GM21515 (cell line): Measurements from ENCODE around the gene RASA3.

Experiments
- ATAC-seq: cut with Tn5 transposase; IDR thresholded peaks from one replicate; pipeline ENCODE4 v1.9.1; 2021; ENCODE audit not compliant: unreplicated experiment

The RASA3 gene

DNA sequence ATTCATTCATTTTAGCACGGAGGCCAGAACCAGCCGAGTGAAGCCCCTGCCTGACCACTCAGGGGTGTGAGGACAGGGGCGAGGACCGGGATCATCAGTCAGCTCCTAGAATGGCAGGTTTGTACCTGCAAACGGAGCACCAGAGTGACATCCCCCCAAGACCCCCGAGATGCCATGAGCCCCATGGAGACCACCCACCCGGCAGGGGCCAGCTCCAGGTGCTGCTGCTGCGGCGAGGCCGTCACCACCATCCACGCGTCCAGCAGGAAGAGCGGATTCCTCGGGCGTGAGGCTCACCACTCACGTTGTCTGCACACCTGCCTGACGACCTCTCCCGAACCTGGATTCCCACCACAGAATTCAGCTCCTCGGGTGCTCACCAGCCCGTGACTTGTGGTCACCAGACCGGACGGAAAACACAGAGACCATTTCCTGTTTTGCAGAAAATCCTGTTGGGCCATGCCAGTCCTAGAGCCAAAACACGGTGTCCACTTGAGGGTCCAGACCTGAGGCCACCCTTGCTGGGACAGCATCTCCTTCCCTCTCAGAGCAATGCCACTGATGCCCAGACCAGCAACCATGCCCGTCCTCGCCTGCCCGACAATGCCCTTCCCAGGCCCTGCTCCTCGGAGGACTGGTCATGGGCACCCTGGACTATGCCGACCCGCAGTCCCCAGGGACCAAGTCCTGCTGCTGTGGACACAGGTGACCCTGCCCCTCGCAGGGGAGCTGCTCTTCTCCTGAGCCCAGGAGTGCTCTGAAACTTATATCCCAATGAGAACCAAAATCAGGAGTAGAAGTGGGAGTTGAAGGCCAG lies 74.2 kb downstream of the RASA3 start:
- ATAC-seq: no peak

DNA sequence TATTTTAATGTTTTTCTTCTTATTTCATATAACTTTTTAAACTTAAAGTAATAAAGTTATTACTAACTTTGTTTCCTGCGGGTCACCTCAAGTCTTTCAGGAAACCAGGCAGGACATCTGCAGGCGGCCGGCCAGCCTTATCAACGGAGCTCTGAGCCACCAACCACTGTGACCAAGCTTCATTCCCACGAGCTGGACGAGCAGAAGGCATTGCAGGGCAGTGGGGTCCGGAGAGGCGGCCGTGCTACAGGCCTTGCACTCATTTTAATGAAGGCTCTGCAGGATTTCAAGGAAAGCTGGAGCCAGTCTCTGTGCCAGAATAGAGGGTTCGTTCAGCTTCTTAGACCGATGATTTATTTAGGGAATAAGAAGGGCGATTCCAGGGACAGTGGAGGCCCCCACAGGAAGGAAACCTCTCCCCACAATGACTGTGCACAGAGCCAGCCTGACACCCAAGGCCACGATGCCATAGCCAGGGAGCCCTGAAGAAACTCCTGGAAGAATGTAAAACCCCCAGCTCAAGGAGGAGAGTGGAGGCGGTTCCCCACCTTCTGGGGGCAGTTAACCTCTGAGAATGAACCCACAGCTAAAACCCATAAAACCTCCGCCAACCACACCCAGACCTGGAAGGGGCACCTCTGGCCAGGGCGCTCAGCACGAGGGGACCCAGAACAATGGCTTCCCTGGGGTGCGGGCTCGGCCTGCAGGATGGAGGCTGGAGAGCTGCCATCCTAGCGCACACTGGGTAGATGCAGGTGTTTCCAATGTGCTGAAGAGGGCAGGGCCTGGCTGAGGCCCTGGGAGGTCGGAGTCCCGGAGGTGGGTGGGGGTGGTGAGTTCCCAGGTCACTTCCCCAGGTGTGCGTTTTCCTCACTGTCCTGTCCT lies 75.0 kb downstream of the RASA3 start:
- no peak for ATAC-seq

DNA sequence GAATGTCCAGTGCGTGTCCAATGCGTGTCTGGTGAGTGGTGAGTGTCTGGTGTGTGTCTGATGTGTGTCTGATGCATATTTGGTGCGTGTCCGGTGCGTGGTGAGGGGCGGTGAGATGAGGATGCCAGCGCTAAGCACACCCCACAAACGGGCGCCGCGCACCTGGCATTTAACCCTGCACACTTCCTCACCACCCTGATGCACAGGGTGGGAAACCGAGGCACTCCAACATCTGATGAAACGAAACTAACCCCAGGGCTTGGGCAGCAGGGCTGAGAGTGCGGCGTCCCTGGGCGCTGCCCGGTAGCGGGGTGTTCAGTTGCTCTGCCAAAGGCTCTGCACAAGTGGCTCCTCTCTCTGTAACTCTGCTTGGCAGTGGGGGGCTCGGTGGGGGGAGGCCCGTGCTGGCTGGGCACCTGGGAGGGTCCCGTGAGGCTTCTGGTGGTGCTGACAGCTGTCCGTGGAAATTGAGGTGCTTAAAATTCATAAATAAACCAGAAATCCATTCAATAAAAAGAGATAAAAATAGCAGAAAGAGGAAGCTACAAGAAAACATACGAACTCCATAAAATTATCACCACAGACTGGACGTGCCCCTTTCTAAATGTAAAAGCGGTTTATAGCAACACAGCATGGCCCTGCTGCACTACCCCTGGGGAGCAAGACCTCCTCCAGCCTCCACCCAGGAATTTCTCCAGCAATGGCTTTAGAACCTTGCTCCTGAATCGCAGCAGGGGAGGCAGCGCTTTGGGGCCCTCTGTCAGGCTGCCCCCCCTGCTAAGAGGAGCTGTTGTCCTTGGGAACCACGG lies 76.0 kb downstream of the RASA3 start:
- no peak for ATAC-seq

DNA sequence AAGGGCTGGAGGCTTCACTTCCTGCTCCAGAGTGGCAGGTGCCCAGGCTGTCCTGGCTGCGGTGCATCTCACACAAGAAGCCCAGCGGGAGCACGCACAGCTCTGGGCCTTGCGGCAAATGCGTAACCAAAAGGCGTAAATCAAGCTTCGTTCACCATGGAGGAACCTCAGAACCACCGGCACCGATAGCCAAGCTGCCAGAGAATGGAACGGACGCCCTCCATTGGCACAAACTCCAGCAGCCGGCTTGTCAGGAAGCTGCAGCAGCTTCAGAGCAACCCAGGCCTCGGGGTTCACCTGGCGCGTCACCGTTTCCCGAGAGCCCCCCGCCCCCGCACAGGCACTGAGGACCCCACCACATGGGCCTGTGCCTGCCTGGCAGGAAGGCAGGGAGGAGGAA lies 76.7 kb downstream of the RASA3 start:
- ATAC-seq: no peak

DNA sequence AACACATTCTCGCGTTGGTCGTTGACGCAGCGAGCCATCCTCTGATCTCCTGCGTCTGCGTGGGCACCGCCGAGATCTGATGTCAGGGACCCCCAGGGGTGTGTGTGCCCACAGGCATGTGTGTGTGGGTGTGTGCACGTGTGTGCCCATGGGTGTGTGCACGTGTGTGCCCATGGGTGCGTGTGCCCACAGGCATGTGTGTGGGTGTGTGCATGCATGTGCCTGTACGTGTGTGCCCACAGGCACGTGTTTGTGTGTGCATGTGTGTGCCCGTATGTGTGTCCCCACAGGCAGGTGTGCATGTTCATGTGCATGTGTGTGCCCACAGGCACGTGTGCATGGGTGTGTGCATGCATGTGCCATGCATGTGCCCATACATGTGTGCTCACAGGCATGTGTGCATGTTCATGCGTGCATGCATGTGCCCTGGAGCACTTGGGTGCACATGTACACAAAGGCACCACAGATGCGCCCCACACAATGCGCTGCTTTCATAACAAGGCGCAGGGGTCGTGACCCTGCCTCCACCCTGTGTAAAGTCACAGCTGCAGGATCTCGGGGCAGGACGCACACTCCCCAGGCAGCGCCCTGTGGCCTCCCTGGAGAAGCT lies 77.5 kb downstream of the RASA3 start:
- ATAC-seq: no peak

DNA sequence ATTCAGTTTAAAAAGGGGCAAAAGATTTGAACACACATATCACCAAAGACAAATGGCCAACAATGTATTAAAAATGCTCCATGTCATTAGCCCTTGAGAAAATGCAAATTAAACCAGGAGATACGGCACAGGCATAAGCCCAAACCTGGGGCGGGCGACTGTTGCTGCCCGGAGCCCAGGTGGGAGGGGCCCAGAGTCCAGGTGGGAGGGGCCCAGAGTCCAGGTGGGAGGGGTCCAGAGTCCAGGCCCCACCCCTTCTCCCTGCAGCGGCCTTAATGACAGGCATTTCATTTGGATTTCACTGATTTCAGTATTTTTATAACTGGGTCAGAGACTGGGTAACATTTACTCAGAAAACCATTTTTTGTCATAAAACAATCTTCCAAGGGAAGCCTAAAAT lies 78.2 kb downstream of the RASA3 start:
- no peak for ATAC-seq

DNA sequence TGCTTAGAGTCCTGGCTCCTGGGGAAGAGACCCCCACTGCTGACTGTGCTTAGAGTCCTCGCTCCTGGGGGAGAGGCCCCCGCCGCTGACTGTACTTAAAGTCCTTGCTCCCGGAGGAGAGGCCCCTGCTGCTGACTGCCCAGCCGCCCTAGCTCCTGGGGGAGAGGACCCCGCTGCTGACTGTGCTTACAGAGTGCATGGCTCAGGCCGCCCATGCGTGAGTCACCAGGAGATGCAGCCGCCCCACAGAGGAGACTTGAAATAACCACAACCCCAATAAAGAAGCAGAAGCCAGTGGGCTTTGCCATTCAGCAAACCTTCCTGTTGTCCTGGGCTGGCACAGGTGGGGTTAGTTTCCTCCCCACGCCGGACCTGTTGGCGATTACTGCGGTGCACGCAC lies 79.4 kb downstream of the RASA3 start:
- ATAC-seq: no peak

DNA sequence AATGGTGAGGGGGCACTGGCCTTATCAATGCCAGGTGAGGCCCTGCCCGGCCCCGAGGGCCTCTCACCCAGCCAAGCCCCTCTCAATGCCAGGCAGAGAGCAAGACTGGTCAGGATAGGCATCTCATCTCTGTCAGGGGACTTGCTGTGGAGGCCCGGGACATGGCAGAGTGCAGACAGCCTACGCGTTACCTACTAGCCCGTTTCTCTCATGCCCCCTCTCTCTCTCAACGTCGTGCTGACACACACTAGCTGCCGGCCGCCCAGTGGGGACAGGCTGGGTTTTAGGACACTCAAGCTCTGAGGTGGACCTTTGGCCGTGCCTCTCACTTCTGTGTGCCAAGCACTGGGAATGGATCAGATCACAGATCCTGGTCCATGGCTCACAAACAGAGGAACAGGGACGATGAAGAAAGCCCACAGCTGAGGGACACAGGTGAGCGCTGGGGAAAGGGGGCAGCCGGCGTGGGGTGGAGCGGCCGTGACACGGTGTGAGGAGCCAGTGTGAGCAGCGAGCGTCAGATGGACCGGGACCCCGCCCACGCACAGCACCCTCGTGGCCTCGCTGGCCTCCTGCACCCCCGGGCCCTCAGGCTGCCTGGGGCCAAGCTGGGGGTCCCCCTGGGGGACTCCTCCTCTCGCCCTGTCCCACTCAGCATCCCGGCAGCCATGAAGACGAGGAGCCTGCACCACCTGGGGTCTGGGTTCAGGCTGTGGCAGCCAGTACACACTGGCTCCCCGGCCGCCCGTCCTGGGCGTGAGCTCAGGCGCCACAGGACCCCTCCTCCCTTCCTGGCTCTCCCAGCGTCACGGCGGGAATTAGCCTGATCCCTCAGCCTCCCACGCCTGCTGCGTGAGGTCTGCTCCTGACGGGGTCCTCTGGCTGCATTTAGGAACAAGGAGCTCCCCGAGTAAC lies 81.6 kb downstream of the RASA3 start:
- ATAC-seq: no peak

DNA sequence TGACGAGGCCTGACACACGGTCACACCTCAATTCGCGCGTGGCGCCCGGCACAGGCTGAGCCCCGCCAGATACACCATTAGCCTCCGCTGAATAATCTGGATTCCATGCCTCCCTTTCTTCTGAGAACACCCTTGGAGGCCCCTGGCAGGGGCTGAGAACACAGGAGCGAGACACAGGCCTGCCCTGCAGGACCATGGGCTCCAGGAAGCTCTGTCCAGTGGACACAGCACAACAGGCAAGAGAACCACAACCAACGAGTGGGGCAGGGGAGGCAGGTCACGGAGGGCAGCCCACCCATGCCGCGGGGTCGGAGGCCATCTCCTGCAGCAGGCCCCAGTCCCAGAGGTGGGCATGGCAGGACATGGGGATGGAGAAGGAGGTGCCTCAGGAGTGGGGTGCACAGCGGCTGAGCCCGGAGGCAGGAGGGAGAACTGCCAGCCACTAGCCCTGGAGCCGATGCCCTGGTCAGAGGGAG lies 82.8 kb downstream of the RASA3 start:
- ATAC-seq: no peak

DNA sequence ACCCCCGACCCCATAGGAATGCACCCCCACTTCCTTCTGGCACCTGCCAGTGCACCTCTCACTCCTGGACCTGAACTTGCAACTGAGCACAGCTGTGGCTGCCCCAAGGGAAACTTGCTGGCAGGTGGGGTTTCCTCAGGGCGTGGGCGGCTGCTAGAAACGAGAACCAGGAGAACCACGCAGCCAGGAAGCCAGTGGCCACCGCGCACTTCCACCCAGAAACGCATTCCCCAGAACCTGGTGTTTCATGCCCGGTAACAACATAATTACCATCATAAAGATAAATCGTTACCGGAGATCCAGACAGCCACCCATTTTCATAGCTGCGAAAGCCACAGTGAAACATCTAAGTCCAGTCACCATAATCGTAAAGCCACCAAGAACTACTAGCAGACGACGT lies 83.4 kb downstream of the RASA3 start:
- ATAC-seq: peak; percentile 56

DNA sequence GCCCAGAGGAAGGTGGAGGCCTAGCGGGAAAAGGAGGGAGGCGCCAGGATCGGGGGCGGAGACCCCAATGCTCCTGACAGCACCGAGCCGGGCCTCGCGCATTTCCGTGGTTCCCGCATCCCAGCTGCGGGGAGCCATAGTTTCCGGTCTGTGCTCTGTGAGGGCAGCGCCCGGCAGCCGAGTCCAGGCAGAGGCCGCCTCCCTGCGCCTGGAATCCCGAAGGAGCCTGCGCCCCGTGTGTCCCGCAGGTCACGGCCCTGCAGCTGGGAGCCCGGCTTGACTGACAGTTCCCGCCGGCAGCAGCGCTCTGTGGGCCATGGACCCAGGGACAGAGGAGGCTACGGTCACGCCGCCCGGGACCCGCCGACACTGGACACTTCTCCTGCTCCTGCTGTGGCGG lies 84.0 kb downstream of the RASA3 start:
- no peak for ATAC-seq

DNA sequence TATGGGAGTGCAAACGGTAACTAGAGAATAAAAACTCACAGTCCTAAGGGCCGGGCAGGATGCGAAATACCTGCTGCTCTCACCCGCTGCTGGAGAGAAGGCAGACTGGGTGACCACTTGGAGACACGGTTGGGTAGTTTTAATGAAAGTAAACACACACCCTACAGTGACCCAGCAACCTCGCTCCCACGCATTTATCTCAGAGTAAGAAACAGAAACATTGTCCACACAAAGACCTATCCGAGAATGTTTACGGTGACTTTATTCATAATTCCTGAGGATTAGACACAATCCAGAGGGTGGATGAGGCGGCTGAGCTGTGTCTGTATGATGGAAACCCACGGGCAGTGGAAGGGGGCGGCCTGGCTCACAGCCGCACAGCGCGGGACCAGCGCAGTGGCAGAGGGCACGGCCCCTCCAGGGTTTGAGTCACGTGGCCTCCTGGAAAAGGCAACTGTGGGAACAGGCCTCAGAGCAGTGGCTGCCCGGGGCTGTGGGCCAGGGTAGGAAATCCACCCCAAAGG lies 85.0 kb downstream of the RASA3 start:
- ATAC-seq: peak; percentile 70

DNA sequence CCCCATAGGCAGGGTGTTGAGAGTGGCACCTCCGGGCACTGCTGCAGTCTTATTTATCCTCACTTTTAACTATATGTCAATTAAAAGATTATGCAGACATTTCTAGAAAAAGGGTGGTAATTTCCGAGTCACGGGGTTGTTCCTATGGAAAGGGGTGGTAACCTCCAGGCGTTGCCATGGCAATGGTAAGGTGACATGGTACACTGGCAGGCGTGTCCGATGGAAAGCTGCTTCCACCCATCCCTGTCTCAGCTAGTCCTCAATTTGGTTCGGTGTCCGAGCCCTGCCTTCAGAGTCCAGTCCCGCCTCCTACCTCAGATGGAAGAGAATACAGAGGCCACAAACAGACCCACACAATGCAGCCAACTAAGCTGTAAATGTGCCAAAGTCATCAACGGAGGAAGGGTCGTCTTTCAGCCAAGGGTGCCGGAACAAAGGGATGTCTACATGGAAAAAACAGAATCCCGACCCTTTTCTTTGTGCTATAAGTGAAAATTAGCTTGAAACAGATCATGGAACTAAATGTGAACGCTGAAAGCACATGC lies 85.9 kb downstream of the RASA3 start:
- no peak for ATAC-seq

DNA sequence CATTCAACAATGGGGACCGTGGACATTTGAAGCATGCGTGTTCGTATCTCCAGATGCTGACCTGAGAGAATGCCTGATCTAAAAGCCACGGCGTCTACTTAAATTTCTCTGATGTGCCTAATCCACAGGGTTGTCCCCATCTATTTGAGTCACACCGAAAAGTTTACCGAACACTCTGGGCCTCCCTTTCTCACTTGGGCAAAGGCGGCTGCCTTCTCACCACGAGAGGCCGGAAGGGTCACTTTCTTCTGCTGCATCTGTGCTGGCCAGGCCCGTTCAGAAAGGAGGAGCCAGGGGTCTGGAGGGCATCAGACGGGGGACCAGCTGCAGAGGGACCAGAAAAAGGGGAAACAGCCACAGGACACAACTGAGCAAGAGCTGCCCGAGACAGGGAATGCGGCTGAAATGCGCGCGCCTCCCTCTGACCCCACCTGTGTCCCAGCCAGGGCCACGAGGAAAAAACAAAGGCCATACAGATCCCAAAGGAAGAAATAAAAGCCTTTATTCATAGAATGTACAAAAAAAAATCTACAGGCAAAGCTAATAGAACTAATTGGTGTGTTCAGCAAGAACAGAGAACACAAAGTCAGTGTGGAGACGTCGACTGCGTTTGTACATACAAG lies 87.2 kb downstream of the RASA3 start:
- no peak for ATAC-seq

DNA sequence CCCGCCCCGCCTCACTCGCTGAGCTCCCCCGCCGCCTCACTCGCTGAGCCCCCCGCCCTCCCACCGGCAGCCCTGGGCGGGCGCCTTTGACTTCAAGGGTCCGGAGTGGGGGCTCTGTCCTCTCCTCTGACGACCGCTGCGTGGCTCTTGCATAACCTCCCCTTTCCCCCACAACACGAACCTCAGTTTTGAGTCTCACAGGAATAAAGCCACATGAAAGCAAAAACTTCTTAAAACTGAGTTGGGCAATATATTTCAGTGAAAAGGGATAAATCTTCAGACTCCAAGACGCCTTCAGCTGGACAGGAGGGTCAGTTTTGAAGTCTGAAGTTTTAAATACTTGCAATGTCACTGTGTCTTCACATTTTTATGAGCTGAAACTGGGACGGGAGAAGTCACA lies 87.9 kb downstream of the RASA3 start:
- ATAC-seq: no peak

DNA sequence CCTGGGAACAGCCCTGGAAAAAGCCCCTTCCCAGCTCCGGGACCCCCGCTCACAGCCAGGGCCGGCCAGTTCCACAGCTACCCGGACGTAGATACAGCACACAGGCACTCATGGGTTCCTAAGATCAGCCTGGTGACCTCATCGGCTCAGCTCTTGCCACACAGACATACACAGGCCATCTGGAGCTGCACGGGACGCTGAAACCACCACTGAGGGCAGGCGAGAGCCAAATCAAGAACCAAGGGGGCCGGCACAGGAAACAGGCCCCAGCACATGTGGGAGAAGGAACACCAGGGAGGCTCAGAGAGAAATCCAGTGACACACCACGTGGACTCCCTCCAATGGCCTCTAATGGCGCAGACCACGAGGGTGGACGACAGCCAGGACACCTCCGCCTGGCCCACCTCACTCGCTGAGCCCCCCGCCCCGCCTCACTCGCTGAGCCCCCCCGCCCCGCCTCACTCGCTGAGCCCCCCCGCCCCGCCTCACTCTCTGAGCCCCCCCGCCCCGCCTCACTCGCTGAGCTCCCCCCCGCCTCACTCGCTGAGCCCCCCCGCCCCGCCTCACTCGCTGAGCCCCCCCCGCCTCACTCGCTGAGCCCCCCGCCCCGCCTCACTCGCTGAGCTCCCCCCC lies 88.9 kb downstream of the RASA3 start:
- ATAC-seq: no peak

DNA sequence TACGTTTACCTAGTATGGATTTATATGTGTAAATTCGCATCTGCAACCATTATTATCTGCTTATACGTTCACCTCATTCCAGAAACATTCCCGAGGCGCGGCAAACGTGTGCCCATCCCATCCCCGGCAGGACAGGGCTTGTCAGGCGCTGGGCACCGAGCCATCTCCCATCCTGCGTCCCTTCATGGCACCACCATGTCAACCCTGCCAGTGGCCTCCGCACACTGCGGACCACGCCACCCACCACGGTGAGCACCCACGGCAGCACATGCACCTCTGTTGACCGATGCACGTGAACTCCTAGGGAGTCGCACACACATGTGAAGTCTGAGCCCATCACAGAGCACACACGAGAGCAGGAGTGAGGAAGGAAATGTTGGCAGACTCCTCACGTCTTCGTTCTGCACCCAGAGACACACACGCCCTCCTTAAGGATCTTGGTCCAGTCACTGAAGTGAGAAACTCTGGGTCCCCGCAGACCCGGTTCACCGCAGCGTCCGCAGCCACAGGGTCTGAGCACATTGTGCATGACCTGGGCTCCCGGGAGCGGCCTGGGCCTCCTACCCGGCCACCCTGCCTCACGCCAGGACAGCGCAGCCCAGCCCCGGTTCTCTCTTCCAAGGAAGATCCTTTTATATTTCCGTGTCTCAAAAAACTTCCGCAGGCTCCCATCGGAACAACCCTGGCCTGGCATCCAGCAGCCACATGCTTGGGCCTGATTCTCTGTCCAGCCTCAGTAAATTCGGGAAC lies 90.2 kb downstream of the RASA3 start:
- no peak for ATAC-seq

DNA sequence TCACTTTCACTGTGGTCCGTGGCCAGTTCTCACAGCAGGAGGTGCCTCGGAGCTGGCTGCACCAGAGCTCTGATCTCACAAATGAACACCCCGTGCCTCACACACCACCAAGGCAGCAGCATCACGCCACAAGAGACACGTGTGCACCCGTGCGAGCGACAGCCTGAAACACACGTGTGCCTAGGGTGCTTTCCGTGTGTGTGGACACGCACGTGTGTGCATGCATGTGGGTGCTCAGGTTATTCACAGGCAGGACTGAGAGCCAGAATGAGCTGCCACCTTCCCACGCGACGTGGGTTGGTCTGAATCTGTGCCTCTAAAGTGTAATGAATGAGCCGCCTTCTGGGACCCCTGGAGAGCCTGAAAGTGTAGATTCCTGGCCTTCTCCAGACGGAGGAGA lies 90.9 kb downstream of the RASA3 start:
- ATAC-seq: no peak
